ENCODE results near the gene WDR37.
A peak's percentile ranks its signal among the peaks of the same experiment; 100 is the strongest.

The WDR37 gene

DNA sequence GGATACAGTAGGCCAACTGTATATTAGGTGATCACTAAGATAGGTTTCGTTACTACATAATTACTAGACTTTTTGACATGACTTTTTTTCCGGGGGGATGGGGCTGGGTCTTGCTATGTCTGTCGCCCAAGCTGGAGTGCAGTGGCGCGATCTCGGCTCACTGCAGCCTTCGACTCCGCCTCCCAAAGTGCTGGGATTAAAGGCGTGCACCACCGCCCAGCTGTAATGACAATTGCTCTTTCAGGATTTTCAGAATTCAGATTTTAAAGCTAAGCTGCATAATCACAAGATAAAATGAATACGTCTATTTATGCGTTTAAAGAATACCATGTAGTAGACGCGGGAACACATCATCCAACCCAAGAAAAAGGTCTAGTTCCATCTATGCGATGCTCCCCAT lies 8.2 kb upstream of the WDR37 start:
- peak in 2 of 3 donors; percentile 21 to 37 for DNase-seq
- Histone ChIP-seq H3K4me1 (ENCODE audit: control extremely low read depth in 1 of 4, control insufficient read depth in 4 of 4, insufficient read depth in 4 of 4, low read length in 3 of 4) (peaks cover 22 to 56% (median 39%) of the 10 kb centered on the region in 4 experiments), H3K4me3 (ENCODE audit: control insufficient read depth in 1 of 7, extremely low read depth in 1 of 7, insufficient read depth in 4 of 7, low read depth in 2 of 7, low read length in 6 of 7) (peak overlapping the region; percentile 60 to 100 (median 95)), H3K36me3 (ENCODE audit: control insufficient read depth in 4 of 4, insufficient read depth in 4 of 4, low read length in 3 of 4) (peaks cover 4 to 40% (median 6%) of the 10 kb centered on the region in 4 experiments), H3K9me3 (ENCODE audit: control extremely low read depth in 1 of 5, control insufficient read depth in 4 of 5, insufficient read depth in 2 of 5, low read depth in 1 of 5, low read length in 4 of 5) (no peaks in the 10 kb centered on the region), H3K27me3 (replicated peaks in 2 of 5; ENCODE audit: control insufficient read depth in 4 of 5, insufficient read depth in 5 of 5, low read length in 4 of 5) (no peaks in the 10 kb centered on the region), H3K27ac (ENCODE audit: insufficient read depth in 1 of 2, low read depth in 1 of 2, low read length in 2 of 2, poor library complexity in 1 of 2, severe bottlenecking in 2 of 2) (peak overlapping the region; percentile 94 to 96)
- ChIA-PET CTCF (no interaction called here), POLR2A (interaction anchor here (0.6 to 1.6 kb wide), 5 partner anchors 10 to 116 kb away, joined by 3 to 8 read pairs (median 5); partner anchors contain the start of gene LARP4B)
- 28% methylated on average over 6 of the region's 15 CpGs for WGBS (ENCODE audit: insufficient coverage)

DNA sequence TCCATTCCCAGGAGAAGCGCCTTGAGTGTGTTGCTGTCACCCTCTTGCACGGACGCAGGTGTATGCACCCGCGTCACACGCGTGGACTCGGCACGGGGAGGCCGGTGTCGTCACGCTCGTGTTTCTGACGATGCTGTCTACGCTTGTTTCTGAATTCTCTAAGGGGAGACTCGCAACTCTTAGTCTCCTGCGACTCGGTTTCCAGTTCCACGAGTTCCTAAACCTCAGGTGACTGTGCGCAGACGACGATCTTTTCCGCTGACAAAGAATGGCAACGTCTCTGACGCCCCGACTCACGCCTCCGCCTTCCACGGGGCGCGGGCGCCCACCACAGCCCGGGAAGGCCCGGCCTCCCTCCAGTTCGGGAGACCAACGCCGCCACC lies 7.8 kb upstream of the WDR37 start:
- peak overlapping the region; percentile 60 to 100 (median 95) for H3K4me3 ChIP-seq (ENCODE audit: control insufficient read depth in 1 of 7, extremely low read depth in 1 of 7, insufficient read depth in 4 of 7, low read depth in 2 of 7, low read length in 6 of 7)
- no peak for DNase-seq
- no peaks in the 10 kb centered on the region for H3K9me3 ChIP-seq (ENCODE audit: control extremely low read depth in 1 of 5, control insufficient read depth in 4 of 5, insufficient read depth in 2 of 5, low read depth in 1 of 5, low read length in 4 of 5)
- ChIA-PET POLR2A (interaction anchor here (0.6 to 1.6 kb wide), 5 partner anchors 9 to 117 kb away, joined by 3 to 8 read pairs (median 5); partner anchors contain the start of gene LARP4B), CTCF (no interaction called here)
- WGBS (ENCODE audit: insufficient coverage) = under 1% methylated on average over 30 of the region's 37 CpGs
- H3K4me1 ChIP-seq (ENCODE audit: control extremely low read depth in 1 of 4, control insufficient read depth in 4 of 4, insufficient read depth in 4 of 4, low read length in 3 of 4) = peaks cover 20 to 52% (median 36%) of the 10 kb centered on the region in 4 experiments
- no peaks in the 10 kb centered on the region for H3K27me3 ChIP-seq (replicated peaks in 2 of 5; ENCODE audit: control insufficient read depth in 4 of 5, insufficient read depth in 5 of 5, low read length in 4 of 5)
- peak overlapping the region; percentile 94 to 96 for H3K27ac ChIP-seq (ENCODE audit: insufficient read depth in 1 of 2, low read depth in 1 of 2, low read length in 2 of 2, poor library complexity in 1 of 2, severe bottlenecking in 2 of 2)
- peaks cover 4 to 39% (median 8%) of the 10 kb centered on the region in 4 experiments for H3K36me3 ChIP-seq (ENCODE audit: control insufficient read depth in 4 of 4, insufficient read depth in 4 of 4, low read length in 3 of 4)

DNA sequence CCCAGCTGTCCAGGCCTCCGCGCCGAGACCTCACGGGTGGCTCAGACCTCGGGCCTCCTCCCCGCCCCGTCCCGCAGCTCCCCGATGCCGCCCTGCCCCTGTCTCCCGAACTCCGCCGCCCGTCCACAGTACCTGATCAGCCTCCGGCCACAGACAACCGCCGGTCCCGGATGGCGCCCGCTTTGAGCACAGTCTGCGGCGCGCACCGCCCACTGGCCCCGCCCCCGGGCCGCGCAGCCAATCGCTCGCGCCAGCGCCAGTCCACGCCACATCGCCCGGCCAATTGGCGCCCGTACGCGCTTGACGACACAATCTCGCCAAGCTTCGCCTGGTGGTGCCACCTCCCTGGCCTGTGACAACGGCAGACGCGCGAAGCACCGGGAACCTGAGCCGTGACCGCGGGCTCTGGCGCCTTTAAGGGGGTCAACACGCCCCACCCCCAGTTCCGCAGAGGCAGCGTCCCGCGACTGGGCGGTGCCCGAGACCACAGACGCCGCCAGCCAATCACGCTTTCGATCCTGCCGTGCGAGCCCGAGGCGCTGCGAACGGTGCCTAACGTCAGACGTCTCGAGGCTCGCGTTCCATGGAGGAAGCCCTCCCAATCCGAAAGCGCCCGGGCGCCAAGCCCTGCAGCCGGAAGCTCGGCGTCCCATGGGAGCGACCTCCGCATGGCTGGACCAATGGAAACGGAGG lies 7.3 kb upstream of the WDR37 start, which contains the start of gene IDI1:
IDI1 (minus strand) TSS at position 388 of the 693 bp plus-strand sequence; CDS start at position 272, 116 bp downstream.
- Histone ChIP-seq H3K36me3 (ENCODE audit: control insufficient read depth in 4 of 4, insufficient read depth in 4 of 4, low read length in 3 of 4) (peaks cover 4 to 40% (median 8%) of the 10 kb centered on the region in 4 experiments), H3K4me3 (ENCODE audit: control insufficient read depth in 1 of 7, extremely low read depth in 1 of 7, insufficient read depth in 4 of 7, low read depth in 2 of 7, low read length in 6 of 7) (peak within 1 kb of the TSS; percentile 60 to 100 (median 95)), H3K27me3 (replicated peaks in 2 of 5; ENCODE audit: control insufficient read depth in 4 of 5, insufficient read depth in 5 of 5, low read length in 4 of 5) (no peaks in the 10 kb centered on the region), H3K27ac (ENCODE audit: insufficient read depth in 1 of 2, low read depth in 1 of 2, low read length in 2 of 2, poor library complexity in 1 of 2, severe bottlenecking in 2 of 2) (peak within 1 kb of the TSS; percentile 94 to 96), H3K4me1 (ENCODE audit: control extremely low read depth in 1 of 4, control insufficient read depth in 4 of 4, insufficient read depth in 4 of 4, low read length in 3 of 4) (peaks cover 14 to 47% (median 33%) of the 10 kb centered on the region in 4 experiments), H3K9me3 (ENCODE audit: control extremely low read depth in 1 of 5, control insufficient read depth in 4 of 5, insufficient read depth in 2 of 5, low read depth in 1 of 5, low read length in 4 of 5) (no peaks in the 10 kb centered on the region)
- ChIA-PET CTCF (no interaction called here), POLR2A (interaction anchor here (0.6 to 1.6 kb wide), 5 partner anchors 9 to 117 kb away, joined by 3 to 8 read pairs (median 5); partner anchors contain the start of gene LARP4B)
- DNase-seq = peak; percentile 97 to 99 (median 99)
- under 1% methylated on average over 52 of the region's 83 CpGs for WGBS (ENCODE audit: insufficient coverage)

DNA sequence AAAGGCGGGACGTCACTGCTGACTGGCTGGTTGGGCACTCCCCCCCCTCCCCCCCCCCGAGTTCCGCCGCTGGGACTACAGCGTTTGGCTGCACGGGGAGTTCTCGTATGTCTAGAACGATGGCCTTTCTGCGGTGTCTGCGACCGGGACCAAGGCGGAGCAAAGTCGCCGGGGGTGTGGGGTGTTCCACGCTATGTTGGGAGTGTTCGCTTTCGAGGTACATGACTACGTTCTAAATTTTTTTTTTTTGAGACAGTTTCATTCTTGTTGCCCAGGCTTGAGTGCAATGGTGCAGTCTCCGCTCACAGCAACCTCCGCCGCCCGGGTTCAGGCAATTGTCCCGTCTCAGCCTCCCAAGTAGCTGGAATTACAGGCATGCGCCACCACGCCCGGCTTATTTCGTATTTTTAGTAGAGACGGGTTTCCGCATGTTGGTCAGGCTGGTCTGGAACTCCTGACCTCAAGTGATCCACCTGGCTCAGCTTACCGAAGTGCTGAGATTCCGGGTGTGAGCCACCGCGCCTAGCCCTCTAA lies 6.7 kb upstream of the WDR37 start:
- Histone ChIP-seq H3K36me3 (ENCODE audit: control insufficient read depth in 4 of 4, insufficient read depth in 4 of 4, low read length in 3 of 4) (peaks cover 4 to 43% (median 11%) of the 10 kb centered on the region in 4 experiments), H3K4me1 (ENCODE audit: control extremely low read depth in 1 of 4, control insufficient read depth in 4 of 4, insufficient read depth in 4 of 4, low read length in 3 of 4) (peaks cover 12 to 46% (median 29%) of the 10 kb centered on the region in 4 experiments), H3K9me3 (ENCODE audit: control extremely low read depth in 1 of 5, control insufficient read depth in 4 of 5, insufficient read depth in 2 of 5, low read depth in 1 of 5, low read length in 4 of 5) (no peaks in the 10 kb centered on the region), H3K27ac (ENCODE audit: insufficient read depth in 1 of 2, low read depth in 1 of 2, low read length in 2 of 2, poor library complexity in 1 of 2, severe bottlenecking in 2 of 2) (peak overlapping the region; percentile 94 to 96), H3K27me3 (replicated peaks in 2 of 5; ENCODE audit: control insufficient read depth in 4 of 5, insufficient read depth in 5 of 5, low read length in 4 of 5) (no peaks in the 10 kb centered on the region), H3K4me3 (ENCODE audit: control insufficient read depth in 1 of 7, extremely low read depth in 1 of 7, insufficient read depth in 4 of 7, low read depth in 2 of 7, low read length in 6 of 7) (peak overlapping the region; percentile 60 to 100 (median 95))
- POLR2A ChIA-PET = interaction anchor here (1.2 to 1.6 kb wide), 4 partner anchors 8 to 118 kb away, joined by 3 to 8 read pairs (median 6); partner anchors contain the start of gene LARP4B
- 0% methylated on average over 21 of the region's 34 CpGs for WGBS (ENCODE audit: insufficient coverage)
- DNase-seq = no peak
- CTCF ChIA-PET = interaction anchor here (1.2 kb wide), 1 partner anchor 21 kb away, joined by 3 read pairs; no protein-coding TSS in a partner anchor

DNA sequence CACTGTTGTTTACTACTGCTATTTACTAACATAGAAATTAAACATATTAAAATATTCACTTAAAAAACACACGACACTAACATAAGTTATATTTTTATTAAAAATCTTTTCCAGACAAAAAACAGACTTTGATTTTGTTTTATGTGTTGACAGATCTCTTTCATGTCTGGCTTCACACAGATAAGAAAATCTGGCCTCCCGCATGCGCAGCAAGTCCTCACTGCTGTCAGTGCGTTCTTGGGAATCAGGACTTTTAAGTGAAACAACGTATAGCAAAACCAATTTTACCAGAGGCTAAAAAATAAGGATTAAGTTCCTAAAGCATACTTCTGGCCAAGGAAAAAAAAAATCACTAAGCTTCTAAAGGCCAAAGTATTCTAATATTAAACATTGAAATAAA lies 6.0 kb upstream of the WDR37 start:
- 71% methylated on average over 2 of the region's 5 CpGs for WGBS (ENCODE audit: insufficient coverage)
- Histone ChIP-seq H3K27ac (ENCODE audit: insufficient read depth in 1 of 2, low read depth in 1 of 2, low read length in 2 of 2, poor library complexity in 1 of 2, severe bottlenecking in 2 of 2) (peak overlapping the region; percentile 66 to 96), H3K4me3 (ENCODE audit: control insufficient read depth in 1 of 7, extremely low read depth in 1 of 7, insufficient read depth in 4 of 7, low read depth in 2 of 7, low read length in 6 of 7) (peak overlapping the region in 6 of 7 experiments; percentile 80 to 100 (median 96)), H3K36me3 (ENCODE audit: control insufficient read depth in 4 of 4, insufficient read depth in 4 of 4, low read length in 3 of 4) (peaks cover 6 to 40% (median 11%) of the 10 kb centered on the region in 4 experiments), H3K9me3 (ENCODE audit: control extremely low read depth in 1 of 5, control insufficient read depth in 4 of 5, insufficient read depth in 2 of 5, low read depth in 1 of 5, low read length in 4 of 5) (no peaks in the 10 kb centered on the region), H3K27me3 (replicated peaks in 2 of 5; ENCODE audit: control insufficient read depth in 4 of 5, insufficient read depth in 5 of 5, low read length in 4 of 5) (no peaks in the 10 kb centered on the region), H3K4me1 (ENCODE audit: control extremely low read depth in 1 of 4, control insufficient read depth in 4 of 4, insufficient read depth in 4 of 4, low read length in 3 of 4) (peaks cover 17 to 46% (median 30%) of the 10 kb centered on the region in 4 experiments)
- CTCF ChIA-PET = interaction anchor here (0.7 to 1.2 kb wide), 2 partner anchors 20 to 61 kb away, joined by 3 read pairs; no protein-coding TSS in a partner anchor
- POLR2A ChIA-PET = no interaction called here
- DNase-seq = peak in 1 of 3 donors; percentile 37

GRCh38 chr10:1050554-1050953 lies 5.6 kb upstream of the WDR37 start:
- Histone ChIP-seq H3K9me3 (ENCODE audit: control extremely low read depth in 1 of 5, control insufficient read depth in 4 of 5, insufficient read depth in 2 of 5, low read depth in 1 of 5, low read length in 4 of 5) (no peaks in the 10 kb centered on the region), H3K36me3 (ENCODE audit: control insufficient read depth in 4 of 4, insufficient read depth in 4 of 4, low read length in 3 of 4) (peaks cover 6 to 38% (median 11%) of the 10 kb centered on the region in 4 experiments), H3K4me3 (ENCODE audit: control insufficient read depth in 1 of 7, extremely low read depth in 1 of 7, insufficient read depth in 4 of 7, low read depth in 2 of 7, low read length in 6 of 7) (peak overlapping the region in 4 of 7 experiments; percentile 23 to 100 (median 96)), H3K27me3 (replicated peaks in 2 of 5; ENCODE audit: control insufficient read depth in 4 of 5, insufficient read depth in 5 of 5, low read length in 4 of 5) (no peaks in the 10 kb centered on the region), H3K27ac (ENCODE audit: insufficient read depth in 1 of 2, low read depth in 1 of 2, low read length in 2 of 2, poor library complexity in 1 of 2, severe bottlenecking in 2 of 2) (no peak overlapping the region), H3K4me1 (ENCODE audit: control extremely low read depth in 1 of 4, control insufficient read depth in 4 of 4, insufficient read depth in 4 of 4, low read length in 3 of 4) (peaks cover 19 to 46% (median 32%) of the 10 kb centered on the region in 4 experiments)
- CTCF ChIA-PET = interaction anchor here (0.7 to 1.2 kb wide), 2 partner anchors 19 to 61 kb away, joined by 3 read pairs; no protein-coding TSS in a partner anchor
- peak in 1 of 3 donors; percentile 26 for DNase-seq
- POLR2A ChIA-PET = no interaction called here
- 94% methylated on average over 4 of the region's 4 CpGs for WGBS (ENCODE audit: insufficient coverage)
